Endodermal cell (in vitro differentiated cells): ENCODE measurements around the gene HAVCR1. TPM values are rescaled to one million over a fixed set of nuclear protein-coding genes. Genes with fewer than 3 reads are reported as not detected.

Experiments
- DNase-seq: peaks from one replicate; pipeline ENCODE4 v3.0.0-alpha.2; 2017
- H3K27ac ChIP-seq: 2 replicates; pipeline ENCODE4 v1.5.1; 2013; ENCODE audit warnings: mild to moderate bottlenecking, low read depth, low read length, moderate library complexity
- H3K27me3 ChIP-seq: 2 replicates; pipeline ENCODE4 v1.6.1; 2013; ENCODE audit warnings: mild to moderate bottlenecking, low read length, moderate library complexity; ENCODE audit not compliant: insufficient read depth, control insufficient read depth, poor library complexity, severe bottlenecking
- H3K36me3 ChIP-seq: 2 replicates; pipeline ENCODE4 v1.7.0; 2013; ENCODE audit warnings: mild to moderate bottlenecking, low read length, moderate library complexity; ENCODE audit not compliant: control insufficient read depth, insufficient read depth
- H3K4me1 ChIP-seq: one replicate; pipeline ENCODE4 v1.7.0; 2013; ENCODE audit warnings: low read length; ENCODE audit not compliant: control insufficient read depth, insufficient read depth
- H3K4me3 ChIP-seq: 2 replicates; pipeline ENCODE4 v1.5.1; 2013; ENCODE audit warnings: mild to moderate bottlenecking, low read length, moderate library complexity
- H3K9ac ChIP-seq: 2 replicates; pipeline ENCODE4 v1.6.1; 2013; ENCODE audit warnings: mild to moderate bottlenecking, low read length, moderate library complexity; ENCODE audit not compliant: poor library complexity, severe bottlenecking; ENCODE audit errors: extremely low read depth
- H3K9me3 ChIP-seq: 2 replicates; pipeline ENCODE4 v1.6.1; 2013; ENCODE audit warnings: mild to moderate bottlenecking, low read length, moderate library complexity; ENCODE audit not compliant: control insufficient read depth
- H3K27ac Mint-ChIP-seq: 2 replicates; pipeline ENCODE4 v1.8.0; 2020; ENCODE audit warnings: mixed read lengths
- H3K27me3 Mint-ChIP-seq: 2 replicates; pipeline ENCODE4 v1.8.0; 2021; ENCODE audit warnings: mild to moderate bottlenecking, mixed read lengths; ENCODE audit not compliant: insufficient read depth
- H3K36me3 Mint-ChIP-seq: 2 replicates; pipeline ENCODE4 v1.8.0; 2020; ENCODE audit warnings: low read depth, mixed read lengths
- H3K4me1 Mint-ChIP-seq: 2 replicates; pipeline ENCODE4 v1.8.0; 2020; ENCODE audit warnings: mixed read lengths
- H3K4me3 Mint-ChIP-seq: 2 replicates; pipeline ENCODE4 v1.8.0; 2020; ENCODE audit warnings: mild to moderate bottlenecking, moderate library complexity, mixed read lengths
- H3K9me3 Mint-ChIP-seq: 2 replicates; pipeline ENCODE4 v1.8.0; 2020; ENCODE audit warnings: mild to moderate bottlenecking, mixed read lengths
- WGBS, 2 experiments: methylation state at CpG; one replicate each; pipeline versions ENCODE4 v1.1.5 to v1.1.7; 2013; ENCODE audit warnings: missing lambda C conversion rate in 2 of 2, mixed read lengths in 1 of 2; ENCODE audit not compliant: insufficient coverage in 1 of 2, insufficient read length in 1 of 2; 5-methylcytosine and 5-hydroxymethylcytosine counted together
- total RNA-seq, 2 donors: library from RNA; stranded (reverse); fragmentation: NEBNext Ultra II Directional in 1 of 2; extraction: Animal tissue kit (Norgen Biotek cat#: 25700) in 1 of 2; gene quantifications; 2 replicates in 1 of 2; 3 replicates in 1 of 2; pipeline ENCODE4 v1.2.1, GENCODE V29; 2021
- TF ChIP-seq, protein P1 (sequence below): fragments of 200-600 bp; sonication (generic); conservative IDR thresholded peaks from 2 replicates; pipeline ENCODE4 v1.5.0; 2021; ENCODE audit warnings: antibody characterized with exemption, mild to moderate bottlenecking

Gene HAVCR1
- total RNA-seq, 2 donors from 2014 or later: 0.59 to 0.60 TPM

DNA sequence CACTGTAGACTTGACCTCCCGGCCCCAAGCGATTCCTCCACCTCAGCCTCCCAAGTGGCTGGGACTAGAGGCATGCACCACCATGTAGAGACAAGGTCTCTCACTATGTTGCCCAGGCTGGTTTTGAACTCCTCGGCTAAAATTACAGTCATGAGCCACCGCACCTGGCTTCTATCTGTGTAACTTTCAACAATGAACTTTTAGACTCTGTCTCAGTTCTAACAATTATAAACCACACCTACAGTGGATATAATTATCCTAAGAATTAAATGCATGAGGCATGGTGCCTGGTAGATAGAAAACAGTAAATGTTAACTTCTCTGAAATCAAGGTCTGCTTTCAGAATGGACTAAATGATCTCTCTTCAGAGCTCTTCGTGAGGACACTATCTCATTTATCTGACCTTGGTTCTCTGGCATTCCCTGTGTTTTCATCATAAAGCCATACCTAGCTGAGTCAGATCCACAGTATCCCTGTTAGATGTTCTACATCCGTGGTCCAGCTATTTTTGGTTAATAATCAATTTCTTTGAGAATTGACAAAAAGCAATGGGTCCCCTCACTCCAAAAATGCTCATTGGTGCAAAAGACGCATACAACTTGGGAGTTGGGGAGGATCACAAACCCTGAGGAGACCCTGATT is 7.2 kb downstream of the HAVCR1 start:
- no peaks in the 10 kb centered on the region for H3K9me3 Mint-ChIP-seq
- no peaks in the 10 kb centered on the region for H3K9me3 ChIP-seq
- no peak for DNase-seq
- no peak overlapping the region for H3K4me3 Mint-ChIP-seq
- no peaks in the 10 kb centered on the region for H3K36me3 ChIP-seq
- WGBS, 2 experiments: 82 to 87% methylated on average over 6 to 7 of the region's 7 CpGs
- peaks cover 20% of the 10 kb centered on the region for H3K4me1 Mint-ChIP-seq
- TF ChIP-seq, protein P1, sequence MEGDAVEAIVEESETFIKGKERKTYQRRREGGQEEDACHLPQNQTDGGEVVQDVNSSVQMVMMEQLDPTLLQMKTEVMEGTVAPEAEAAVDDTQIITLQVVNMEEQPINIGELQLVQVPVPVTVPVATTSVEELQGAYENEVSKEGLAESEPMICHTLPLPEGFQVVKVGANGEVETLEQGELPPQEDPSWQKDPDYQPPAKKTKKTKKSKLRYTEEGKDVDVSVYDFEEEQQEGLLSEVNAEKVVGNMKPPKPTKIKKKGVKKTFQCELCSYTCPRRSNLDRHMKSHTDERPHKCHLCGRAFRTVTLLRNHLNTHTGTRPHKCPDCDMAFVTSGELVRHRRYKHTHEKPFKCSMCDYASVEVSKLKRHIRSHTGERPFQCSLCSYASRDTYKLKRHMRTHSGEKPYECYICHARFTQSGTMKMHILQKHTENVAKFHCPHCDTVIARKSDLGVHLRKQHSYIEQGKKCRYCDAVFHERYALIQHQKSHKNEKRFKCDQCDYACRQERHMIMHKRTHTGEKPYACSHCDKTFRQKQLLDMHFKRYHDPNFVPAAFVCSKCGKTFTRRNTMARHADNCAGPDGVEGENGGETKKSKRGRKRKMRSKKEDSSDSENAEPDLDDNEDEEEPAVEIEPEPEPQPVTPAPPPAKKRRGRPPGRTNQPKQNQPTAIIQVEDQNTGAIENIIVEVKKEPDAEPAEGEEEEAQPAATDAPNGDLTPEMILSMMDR: no peak
- H3K4me3 ChIP-seq: no peak overlapping the region
- H3K27ac Mint-ChIP-seq: no peak overlapping the region
- no peak overlapping the region for H3K9ac ChIP-seq
- no peak overlapping the region for H3K27ac ChIP-seq
- no peaks in the 10 kb centered on the region for H3K36me3 Mint-ChIP-seq
- no peaks in the 10 kb centered on the region for H3K27me3 ChIP-seq
- no peaks in the 10 kb centered on the region for H3K27me3 Mint-ChIP-seq
- H3K4me1 ChIP-seq: peaks cover 5% of the 10 kb centered on the region

DNA sequence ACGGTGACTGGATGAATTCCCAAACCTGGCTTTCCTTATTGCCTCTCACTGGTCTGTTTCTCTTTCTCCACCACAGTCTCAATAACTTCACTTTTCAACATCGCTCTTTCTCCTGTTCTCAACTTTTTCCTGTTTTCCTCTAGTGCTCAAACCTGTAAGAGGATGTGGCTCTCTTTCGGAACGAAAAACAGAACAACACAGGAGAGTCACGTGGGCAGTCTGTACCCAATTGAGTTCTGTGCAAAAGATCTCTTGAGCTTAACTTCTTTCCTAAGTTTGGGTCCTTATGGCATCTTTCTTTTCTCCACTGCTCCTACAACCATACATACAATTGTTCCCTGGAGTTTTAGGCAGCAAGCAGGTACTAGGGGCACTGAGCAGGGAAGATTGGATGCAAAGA is 8.9 kb downstream of the HAVCR1 start:
- no peak overlapping the region for H3K4me3 Mint-ChIP-seq
- Histone ChIP-seq H3K27ac (no peak overlapping the region), H3K4me3 (no peak overlapping the region), H3K27me3 (no peaks in the 10 kb centered on the region), H3K9me3 (no peaks in the 10 kb centered on the region), H3K36me3 (no peaks in the 10 kb centered on the region), H3K9ac (no peak overlapping the region), H3K4me1 (peaks cover 5% of the 10 kb centered on the region)
- 89 to 98% methylated on average over 5 of the region's 5 CpGs for WGBS, 2 experiments
- no peaks in the 10 kb centered on the region for H3K27me3 Mint-ChIP-seq
- H3K9me3 Mint-ChIP-seq: no peaks in the 10 kb centered on the region
- no peak for DNase-seq
- TF ChIP-seq, protein P1: no peak
- H3K4me1 Mint-ChIP-seq: peaks cover 30% of the 10 kb centered on the region
- H3K27ac Mint-ChIP-seq: peak overlapping the region; percentile 88
- no peaks in the 10 kb centered on the region for H3K36me3 Mint-ChIP-seq

DNA sequence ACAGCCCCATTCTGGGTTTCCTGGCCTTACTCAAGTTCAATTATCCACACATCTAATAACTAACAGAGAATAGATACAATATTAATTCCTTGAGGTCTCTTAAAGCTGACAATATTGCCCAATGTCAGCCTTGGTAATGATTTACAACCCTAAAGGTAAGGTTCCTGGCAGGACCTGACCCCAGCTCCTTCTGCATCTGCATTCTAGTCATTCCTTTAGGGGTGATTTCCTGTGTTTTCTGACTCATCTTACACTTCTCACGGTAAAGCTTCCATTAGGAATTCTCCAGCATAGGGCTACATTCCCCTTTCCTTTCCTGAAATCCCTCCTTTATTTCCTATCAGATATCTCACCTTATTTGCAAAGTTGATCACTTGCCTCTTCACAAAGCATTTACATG is 9.3 kb downstream of the HAVCR1 start:
- no peak overlapping the region for H3K27ac ChIP-seq
- no peak for DNase-seq
- no peaks in the 10 kb centered on the region for H3K9me3 Mint-ChIP-seq
- TF ChIP-seq, protein P1: no peak
- H3K9me3 ChIP-seq: no peaks in the 10 kb centered on the region
- WGBS, 2 experiments: 9 to 40% methylated on average over 1 of the region's 1 CpG
- no peak overlapping the region for H3K4me3 ChIP-seq
- H3K4me1 ChIP-seq: peaks cover 5% of the 10 kb centered on the region
- H3K27me3 Mint-ChIP-seq: no peaks in the 10 kb centered on the region
- no peaks in the 10 kb centered on the region for H3K36me3 ChIP-seq
- H3K9ac ChIP-seq: no peak overlapping the region
- H3K4me3 Mint-ChIP-seq: no peak overlapping the region
- H3K27ac Mint-ChIP-seq: peak overlapping the region; percentile 88
- peaks cover 30% of the 10 kb centered on the region for H3K4me1 Mint-ChIP-seq
- H3K36me3 Mint-ChIP-seq: no peaks in the 10 kb centered on the region
- no peaks in the 10 kb centered on the region for H3K27me3 ChIP-seq
